HepG2 (cell line): Measurements from ENCODE around the gene MYL12B. TPM values are rescaled to one million over a fixed set of nuclear protein-coding genes. Genes with fewer than 3 reads are reported as not detected.

Experiments used
- ELF4 ChIP-seq: sonication (generic); formaldehyde crosslinking; IDR thresholded peaks from 2 replicates; pipeline ENCODE4 v1.5.0; 2020; ENCODE audit warnings: missing genetic modification reagents, mild to moderate bottlenecking, moderate library complexity, borderline replicate concordance
- ESRRA ChIP-seq: sonication (generic); formaldehyde crosslinking; IDR thresholded peaks from 2 replicates; pipeline ENCODE4 v1.5.1; 2020; ENCODE audit warnings: mild to moderate bottlenecking, low read depth, missing genetic modification reagents
- GATAD2A ChIP-seq: IDR thresholded peaks from 2 replicates; pipeline ENCODE4 v1.6.1; 2016
- KMT2A ChIP-seq: sonication (generic); formaldehyde crosslinking; IDR thresholded peaks from 2 replicates; pipeline ENCODE4 v1.4.0; 2020; ENCODE audit warnings: missing genetic modification reagents
- PTBP1 ChIP-seq: fragments of 200-400 bp; formaldehyde crosslinking; IDR thresholded peaks from 2 replicates; pipeline ENCODE4 v1.6.1; 2018; ENCODE audit warnings: low read length, low read depth; ENCODE audit not compliant: poor library complexity, severe bottlenecking
- RARG ChIP-seq: sonication (generic); formaldehyde crosslinking; IDR thresholded peaks from 2 replicates; pipeline ENCODE4 v1.4.0; 2020; ENCODE audit warnings: low read depth, mild to moderate bottlenecking, missing genetic modification reagents
- SP140L ChIP-seq: sonication (generic); formaldehyde crosslinking; IDR thresholded peaks from 2 replicates; pipeline ENCODE4 v1.4.0; 2020; ENCODE audit warnings: missing genetic modification reagents, borderline replicate concordance
- TOE1 ChIP-seq: sonication (generic); formaldehyde crosslinking; IDR thresholded peaks from 2 replicates; pipeline ENCODE4 v1.4.0; 2020; ENCODE audit warnings: mild to moderate bottlenecking, missing genetic modification reagents
- ZFAT ChIP-seq: sonication (generic); formaldehyde crosslinking; conservative IDR thresholded peaks from 2 replicates; pipeline ENCODE4 v1.8.1; 2023; ENCODE audit warnings: missing genetic modification reagents, inconsistent platforms
- ZNF136 ChIP-seq: sonication (generic); formaldehyde crosslinking; IDR thresholded peaks from 2 replicates; pipeline ENCODE4 v1.8.1; 2022; ENCODE audit warnings: low read depth, mild to moderate bottlenecking, moderate library complexity, missing genetic modification reagents
- ZNF431 ChIP-seq: sonication (generic); formaldehyde crosslinking; IDR thresholded peaks from 2 replicates; pipeline ENCODE4 v1.9.0; 2022; ENCODE audit warnings: missing genetic modification reagents, low read depth, mild to moderate bottlenecking, borderline replicate concordance
- ZNF768 ChIP-seq: sonication (generic); formaldehyde crosslinking; IDR thresholded peaks from 2 replicates; pipeline ENCODE4 v1.4.0; 2020; ENCODE audit warnings: missing genetic modification reagents
- polyA plus RNA-seq, 8 experiments: library from polyadenylated mRNA; depleted of rRNA in 3 of 8; stranded (reverse) in 7 of 8; unstranded in 1 of 8; fragments of >200 nt; fragmentation: Illumina TruSeq in 4 of 8; extraction: Trizol in 4 of 8; gene quantifications; 2 replicates each; pipeline versions ENCODE4 v1.2.1 to v1.2.3, GENCODE V29; 2011 to 2016; ENCODE audit warnings: low read depth in 4 of 8, missing spikeins in 1 of 8, mixed read lengths in 1 of 8; ENCODE audit not compliant: insufficient read depth in 1 of 8
- total RNA-seq, 5 experiments: library from RNA; depleted of rRNA; stranded (reverse); fragments of >200 nt; fragmentation: Illumina TruSeq; extraction: Trizol; gene quantifications; 2 replicates each; pipeline ENCODE4 v1.2.3, GENCODE V29; 2016; ENCODE audit warnings: low read depth in 1 of 5
- TF ChIP-seq, protein P1 (sequence below): sonication (generic); formaldehyde crosslinking; IDR thresholded peaks from one replicate; pipeline ENCODE4 v1.5.1; 2020; ENCODE audit warnings: mild to moderate bottlenecking, missing genetic modification reagents; ENCODE audit errors: not compliant biosample characterization
- TF ChIP-seq, protein P2 (sequence below): sonication (generic); formaldehyde crosslinking; IDR thresholded peaks from 2 replicates; pipeline ENCODE4 v1.5.0; 2020; ENCODE audit warnings: missing genetic modification reagents
- TF ChIP-seq, protein P3 (sequence below): sonication (generic); formaldehyde crosslinking; IDR thresholded peaks from 2 replicates; pipeline ENCODE4 v1.4.0; 2020; ENCODE audit warnings: low read depth, mild to moderate bottlenecking, missing genetic modification reagents
- TF ChIP-seq, protein P4 (sequence below): sonication (generic); formaldehyde crosslinking; IDR thresholded peaks from 2 replicates; pipeline ENCODE4 v1.4.0; 2020; ENCODE audit warnings: missing genetic modification reagents

The MYL12B gene
- total and polyA plus RNA-seq, 2 of the 13 experiments (the other 11 are each of a cell fraction or from before 2014, with no cell fraction given), result 265 to 340 TPM

DNA sequence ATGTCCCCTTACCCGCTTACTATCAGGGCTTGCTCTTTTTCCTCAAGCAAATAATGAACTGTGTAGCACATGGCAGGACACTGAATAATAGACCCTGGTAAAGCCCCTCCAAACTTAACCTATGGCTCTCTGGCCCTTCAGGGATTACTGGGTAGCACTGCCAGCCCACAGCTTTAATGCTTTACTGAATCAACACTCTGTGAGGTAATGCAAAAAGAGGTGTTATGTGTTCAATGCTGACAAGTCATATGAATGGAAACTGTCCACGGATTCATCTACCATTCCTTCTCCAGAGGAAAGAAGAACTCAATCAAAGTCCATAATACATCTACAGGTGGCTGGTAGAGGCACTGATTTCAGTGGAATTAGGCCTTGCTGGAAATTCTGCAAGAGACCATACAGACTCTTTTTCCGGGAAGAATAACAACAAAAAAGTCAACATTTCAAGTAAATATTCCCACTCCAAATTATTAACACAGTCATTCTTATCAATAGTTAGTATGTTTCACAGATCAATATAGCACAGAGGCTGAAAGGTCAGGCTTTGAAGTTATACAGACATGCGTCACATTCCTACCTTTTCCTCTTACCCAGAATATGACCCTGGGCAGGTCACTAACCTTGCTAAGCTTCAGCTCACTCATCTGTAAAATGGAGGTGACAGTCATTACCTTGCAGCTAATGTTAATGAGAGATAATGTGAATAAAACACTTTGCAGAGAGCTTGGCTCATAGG, 28.3 kb upstream of the MYL12B start (continued):
- TF ChIP-seq, protein P1, sequence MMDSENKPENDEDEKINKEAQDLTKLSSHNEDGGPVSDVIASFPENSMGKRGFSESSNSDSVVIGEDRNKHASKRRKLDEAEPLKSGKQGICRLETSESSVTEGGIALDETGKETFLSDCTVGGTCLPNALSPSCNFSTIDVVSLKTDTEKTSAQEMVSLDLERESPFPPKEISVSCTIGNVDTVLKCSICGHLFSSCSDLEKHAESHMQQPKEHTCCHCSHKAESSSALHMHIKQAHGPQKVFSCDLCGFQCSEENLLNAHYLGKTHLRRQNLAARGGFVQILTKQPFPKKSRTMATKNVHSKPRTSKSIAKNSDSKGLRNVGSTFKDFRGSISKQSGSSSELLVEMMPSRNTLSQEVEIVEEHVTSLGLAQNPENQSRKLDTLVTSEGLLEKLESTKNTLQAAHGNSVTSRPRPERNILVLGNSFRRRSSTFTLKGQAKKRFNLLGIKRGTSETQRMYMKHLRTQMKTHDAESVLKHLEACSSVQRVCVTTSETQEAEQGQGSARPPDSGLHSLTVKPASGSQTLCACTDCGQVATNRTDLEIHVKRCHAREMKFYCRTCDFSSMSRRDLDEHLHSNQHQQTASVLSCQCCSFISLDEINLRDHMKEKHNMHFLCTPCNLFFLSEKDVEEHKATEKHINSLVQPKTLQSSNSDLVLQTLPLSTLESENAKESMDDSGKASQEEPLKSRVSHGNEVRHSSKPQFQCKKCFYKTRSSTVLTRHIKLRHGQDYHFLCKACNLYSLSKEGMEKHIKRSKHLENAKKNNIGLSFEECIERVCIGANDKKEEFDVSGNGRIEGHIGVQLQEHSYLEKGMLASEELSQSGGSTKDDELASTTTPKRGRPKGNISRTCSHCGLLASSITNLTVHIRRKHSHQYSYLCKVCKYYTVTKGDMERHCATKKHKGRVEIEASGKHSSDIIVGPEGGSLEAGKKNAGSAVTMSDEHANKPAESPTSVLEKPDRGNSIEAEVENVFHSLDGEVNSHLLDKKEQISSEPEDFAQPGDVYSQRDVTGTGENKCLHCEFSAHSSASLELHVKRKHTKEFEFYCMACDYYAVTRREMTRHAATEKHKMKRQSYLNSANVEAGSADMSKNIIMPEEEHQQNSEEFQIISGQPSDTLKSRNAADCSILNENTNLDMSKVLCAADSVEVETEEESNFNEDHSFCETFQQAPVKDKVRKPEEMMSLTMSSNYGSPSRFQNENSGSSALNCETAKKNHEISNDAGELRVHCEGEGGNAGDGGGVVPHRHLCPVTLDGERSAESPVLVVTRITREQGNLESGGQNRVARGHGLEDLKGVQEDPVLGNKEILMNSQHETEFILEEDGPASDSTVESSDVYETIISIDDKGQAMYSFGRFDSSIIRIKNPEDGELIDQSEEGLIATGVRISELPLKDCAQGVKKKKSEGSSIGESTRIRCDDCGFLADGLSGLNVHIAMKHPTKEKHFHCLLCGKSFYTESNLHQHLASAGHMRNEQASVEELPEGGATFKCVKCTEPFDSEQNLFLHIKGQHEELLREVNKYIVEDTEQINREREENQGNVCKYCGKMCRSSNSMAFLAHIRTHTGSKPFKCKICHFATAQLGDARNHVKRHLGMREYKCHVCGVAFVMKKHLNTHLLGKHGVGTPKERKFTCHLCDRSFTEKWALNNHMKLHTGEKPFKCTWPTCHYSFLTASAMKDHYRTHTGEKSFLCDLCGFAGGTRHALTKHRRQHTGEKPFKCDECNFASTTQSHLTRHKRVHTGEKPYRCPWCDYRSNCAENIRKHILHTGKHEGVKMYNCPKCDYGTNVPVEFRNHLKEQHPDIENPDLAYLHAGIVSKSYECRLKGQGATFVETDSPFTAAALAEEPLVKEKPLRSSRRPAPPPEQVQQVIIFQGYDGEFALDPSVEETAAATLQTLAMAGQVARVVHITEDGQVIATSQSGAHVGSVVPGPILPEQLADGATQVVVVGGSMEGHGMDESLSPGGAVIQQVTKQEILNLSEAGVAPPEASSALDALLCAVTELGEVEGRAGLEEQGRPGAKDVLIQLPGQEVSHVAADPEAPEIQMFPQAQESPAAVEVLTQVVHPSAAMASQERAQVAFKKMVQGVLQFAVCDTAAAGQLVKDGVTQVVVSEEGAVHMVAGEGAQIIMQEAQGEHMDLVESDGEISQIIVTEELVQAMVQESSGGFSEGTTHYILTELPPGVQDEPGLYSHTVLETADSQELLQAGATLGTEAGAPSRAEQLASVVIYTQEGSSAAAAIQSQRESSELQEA (CRISPR knock-in tag), result no peak
- TF ChIP-seq, protein P2, sequence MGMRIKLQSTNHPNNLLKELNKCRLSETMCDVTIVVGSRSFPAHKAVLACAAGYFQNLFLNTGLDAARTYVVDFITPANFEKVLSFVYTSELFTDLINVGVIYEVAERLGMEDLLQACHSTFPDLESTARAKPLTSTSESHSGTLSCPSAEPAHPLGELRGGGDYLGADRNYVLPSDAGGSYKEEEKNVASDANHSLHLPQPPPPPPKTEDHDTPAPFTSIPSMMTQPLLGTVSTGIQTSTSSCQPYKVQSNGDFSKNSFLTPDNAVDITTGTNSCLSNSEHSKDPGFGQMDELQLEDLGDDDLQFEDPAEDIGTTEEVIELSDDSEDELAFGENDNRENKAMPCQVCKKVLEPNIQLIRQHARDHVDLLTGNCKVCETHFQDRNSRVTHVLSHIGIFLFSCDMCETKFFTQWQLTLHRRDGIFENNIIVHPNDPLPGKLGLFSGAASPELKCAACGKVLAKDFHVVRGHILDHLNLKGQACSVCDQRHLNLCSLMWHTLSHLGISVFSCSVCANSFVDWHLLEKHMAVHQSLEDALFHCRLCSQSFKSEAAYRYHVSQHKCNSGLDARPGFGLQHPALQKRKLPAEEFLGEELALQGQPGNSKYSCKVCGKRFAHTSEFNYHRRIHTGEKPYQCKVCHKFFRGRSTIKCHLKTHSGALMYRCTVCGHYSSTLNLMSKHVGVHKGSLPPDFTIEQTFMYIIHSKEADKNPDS (CRISPR knock-in tag), result no peak; the same call in 1 of the 2 replicates
- TF ChIP-seq ELF4 (peak; percentile 80; the same call in 1 of the 2 replicates), ZNF431 (CRISPR knock-in tag) (peak; percentile 36; the same call in 1 of the 2 replicates), ZNF136 (CRISPR knock-in tag) (no peak), KMT2A (no peak), PTBP1 (no peak), ZFAT (no peak), SP140L (CRISPR knock-in tag) (no peak), RARG (CRISPR knock-in tag) (no peak), TOE1 (no peak; the same call in none of the 2 replicates), ZNF768 (CRISPR knock-in tag) (no peak), GATAD2A (CRISPR knock-in tag) (peak; percentile 97), ESRRA (peak; percentile 74)
- TF ChIP-seq, protein P3, sequence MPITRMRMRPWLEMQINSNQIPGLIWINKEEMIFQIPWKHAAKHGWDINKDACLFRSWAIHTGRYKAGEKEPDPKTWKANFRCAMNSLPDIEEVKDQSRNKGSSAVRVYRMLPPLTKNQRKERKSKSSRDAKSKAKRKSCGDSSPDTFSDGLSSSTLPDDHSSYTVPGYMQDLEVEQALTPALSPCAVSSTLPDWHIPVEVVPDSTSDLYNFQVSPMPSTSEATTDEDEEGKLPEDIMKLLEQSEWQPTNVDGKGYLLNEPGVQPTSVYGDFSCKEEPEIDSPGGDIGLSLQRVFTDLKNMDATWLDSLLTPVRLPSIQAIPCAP (CRISPR knock-in tag), result no peak
- TF ChIP-seq, protein P4, sequence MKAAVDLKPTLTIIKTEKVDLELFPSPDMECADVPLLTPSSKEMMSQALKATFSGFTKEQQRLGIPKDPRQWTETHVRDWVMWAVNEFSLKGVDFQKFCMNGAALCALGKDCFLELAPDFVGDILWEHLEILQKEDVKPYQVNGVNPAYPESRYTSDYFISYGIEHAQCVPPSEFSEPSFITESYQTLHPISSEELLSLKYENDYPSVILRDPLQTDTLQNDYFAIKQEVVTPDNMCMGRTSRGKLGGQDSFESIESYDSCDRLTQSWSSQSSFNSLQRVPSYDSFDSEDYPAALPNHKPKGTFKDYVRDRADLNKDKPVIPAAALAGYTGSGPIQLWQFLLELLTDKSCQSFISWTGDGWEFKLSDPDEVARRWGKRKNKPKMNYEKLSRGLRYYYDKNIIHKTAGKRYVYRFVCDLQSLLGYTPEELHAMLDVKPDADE (CRISPR knock-in tag), result no peak
